RWPE2 (cell line): ENCODE measurements around the gene PDP2.

Source experiments
- ATAC-seq: fragments of 200-7000 bp; cut with Tn5 transposase; 3 replicates; pipeline ENCODE4 v1.9.1; 2021; ENCODE audit warnings: low read depth
- DNase-seq: peaks from one replicate; pipeline ENCODE4 v3.0.0-alpha.2; 2020; ENCODE audit warnings: low spot score
- H3K27ac ChIP-seq: fragments of 450-650 bp; 2 replicates; pipeline ENCODE4 v1.5.1; 2017; ENCODE audit warnings: mild to moderate bottlenecking; ENCODE audit not compliant: poor library complexity, severe bottlenecking
- H3K27me3 ChIP-seq: fragments of 250-450 bp; sonication (Bioruptor Pico); 2 replicates; pipeline ENCODE4 v1.5.1; 2021; ENCODE audit warnings: mild to moderate bottlenecking, moderate library complexity; ENCODE audit not compliant: insufficient read depth, poor library complexity, severe bottlenecking
- H3K36me3 ChIP-seq: fragments of 250-450 bp; sonication (Bioruptor Pico); 2 replicates; pipeline ENCODE4 v1.5.1; 2020; ENCODE audit warnings: low read depth, mild to moderate bottlenecking, moderate library complexity
- H3K4me1 ChIP-seq: fragments of 250-450 bp; sonication (Bioruptor Pico); 2 replicates; pipeline ENCODE4 v1.5.1; 2021; ENCODE audit warnings: mild to moderate bottlenecking, moderate library complexity; ENCODE audit not compliant: insufficient read depth, poor library complexity, severe bottlenecking
- H3K4me3 ChIP-seq: fragments of 250-450 bp; sonication (Bioruptor Pico); 2 replicates; pipeline ENCODE4 v1.5.1; 2021; ENCODE audit warnings: mild to moderate bottlenecking, moderate library complexity; ENCODE audit not compliant: severe bottlenecking
- H3K9me3 ChIP-seq: fragments of 250-450 bp; sonication (Bioruptor Pico); 2 replicates; pipeline ENCODE4 v1.5.1; 2021; ENCODE audit warnings: mild to moderate bottlenecking, moderate library complexity; ENCODE audit not compliant: severe bottlenecking
- TF ChIP-seq, protein P1 (sequence below): fragments of 450-650 bp; IDR thresholded peaks from one replicate; pipeline ENCODE4 v1.5.1; 2017; ENCODE audit warnings: mild to moderate bottlenecking, moderate library complexity; ENCODE audit not compliant: poor library complexity, severe bottlenecking

Gene PDP2

DNA sequence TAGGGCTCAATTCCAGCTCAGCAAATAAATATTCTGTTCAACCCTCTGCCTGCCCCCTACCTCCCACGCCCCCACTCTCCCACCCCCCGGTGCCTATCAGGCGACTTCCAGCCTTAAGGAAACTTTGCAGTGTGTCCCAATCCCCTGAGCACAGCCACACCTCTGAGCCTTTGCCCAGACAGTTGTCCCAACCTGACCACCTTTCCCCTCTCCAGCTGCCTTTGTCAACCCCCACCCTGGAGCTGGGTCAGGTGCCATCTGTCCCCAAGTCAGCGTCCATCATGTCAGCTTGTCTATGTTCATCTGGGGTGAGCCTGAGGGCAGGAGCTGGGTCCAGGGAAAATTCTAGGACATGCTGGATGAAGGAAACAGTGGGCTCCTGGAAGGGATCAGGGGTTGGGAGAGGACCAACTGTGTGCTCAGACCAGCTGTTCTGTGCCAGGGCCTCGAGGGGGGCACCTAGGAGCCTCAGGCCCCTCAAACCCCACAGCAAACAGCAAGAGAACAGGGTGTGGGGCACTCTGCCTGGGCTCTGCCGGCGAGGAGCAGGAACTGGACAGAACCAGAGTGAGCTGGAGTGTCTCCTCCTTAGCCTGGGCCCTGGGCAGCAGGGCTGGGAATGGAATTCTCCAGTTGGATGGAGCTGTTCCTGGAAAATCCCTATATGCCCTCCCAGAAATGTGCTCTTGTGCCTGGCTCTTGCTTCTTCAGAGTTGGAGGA, 20.6 kb downstream of the PDP2 start:
- H3K36me3 ChIP-seq: no peaks in the 10 kb centered on the region
- no peaks in the 10 kb centered on the region for H3K27me3 ChIP-seq
- TF ChIP-seq, protein P1, sequence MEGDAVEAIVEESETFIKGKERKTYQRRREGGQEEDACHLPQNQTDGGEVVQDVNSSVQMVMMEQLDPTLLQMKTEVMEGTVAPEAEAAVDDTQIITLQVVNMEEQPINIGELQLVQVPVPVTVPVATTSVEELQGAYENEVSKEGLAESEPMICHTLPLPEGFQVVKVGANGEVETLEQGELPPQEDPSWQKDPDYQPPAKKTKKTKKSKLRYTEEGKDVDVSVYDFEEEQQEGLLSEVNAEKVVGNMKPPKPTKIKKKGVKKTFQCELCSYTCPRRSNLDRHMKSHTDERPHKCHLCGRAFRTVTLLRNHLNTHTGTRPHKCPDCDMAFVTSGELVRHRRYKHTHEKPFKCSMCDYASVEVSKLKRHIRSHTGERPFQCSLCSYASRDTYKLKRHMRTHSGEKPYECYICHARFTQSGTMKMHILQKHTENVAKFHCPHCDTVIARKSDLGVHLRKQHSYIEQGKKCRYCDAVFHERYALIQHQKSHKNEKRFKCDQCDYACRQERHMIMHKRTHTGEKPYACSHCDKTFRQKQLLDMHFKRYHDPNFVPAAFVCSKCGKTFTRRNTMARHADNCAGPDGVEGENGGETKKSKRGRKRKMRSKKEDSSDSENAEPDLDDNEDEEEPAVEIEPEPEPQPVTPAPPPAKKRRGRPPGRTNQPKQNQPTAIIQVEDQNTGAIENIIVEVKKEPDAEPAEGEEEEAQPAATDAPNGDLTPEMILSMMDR: no peak
- DNase-seq (no peak), ATAC-seq (no peak)
- H3K9me3 ChIP-seq: no peaks in the 10 kb centered on the region
- H3K4me1 ChIP-seq: peaks cover 26% of the 10 kb centered on the region
- no peak overlapping the region for H3K4me3 ChIP-seq
- H3K27ac ChIP-seq: peak overlapping the region; percentile 38

DNA sequence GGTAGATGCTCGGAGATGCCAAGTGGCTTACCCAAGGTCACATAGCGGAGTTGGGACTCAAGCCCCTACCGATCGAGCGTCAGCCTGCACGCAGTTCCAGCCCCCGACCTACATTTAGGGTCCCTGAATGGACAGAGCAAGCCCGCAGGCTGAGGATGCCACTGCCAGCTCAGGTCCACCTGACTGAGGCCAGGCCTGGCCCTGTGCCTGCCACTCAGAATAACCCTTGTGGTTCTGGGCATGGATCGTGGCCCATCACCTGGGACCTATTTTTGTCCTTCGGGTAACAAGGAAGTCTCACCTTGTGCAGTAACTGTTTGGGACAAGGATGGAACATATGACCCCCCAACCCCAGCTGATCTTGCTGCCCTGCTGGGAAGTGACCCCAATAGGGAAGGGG, 21.3 kb downstream of the PDP2 start:
- DNase-seq (no peak), ATAC-seq (no peak)
- Histone ChIP-seq H3K9me3 (no peaks in the 10 kb centered on the region), H3K36me3 (no peaks in the 10 kb centered on the region), H3K27me3 (no peaks in the 10 kb centered on the region), H3K4me1 (peaks cover 19% of the 10 kb centered on the region), H3K27ac (no peak overlapping the region), H3K4me3 (no peak overlapping the region)
- TF ChIP-seq, protein P1: no peak

DNA sequence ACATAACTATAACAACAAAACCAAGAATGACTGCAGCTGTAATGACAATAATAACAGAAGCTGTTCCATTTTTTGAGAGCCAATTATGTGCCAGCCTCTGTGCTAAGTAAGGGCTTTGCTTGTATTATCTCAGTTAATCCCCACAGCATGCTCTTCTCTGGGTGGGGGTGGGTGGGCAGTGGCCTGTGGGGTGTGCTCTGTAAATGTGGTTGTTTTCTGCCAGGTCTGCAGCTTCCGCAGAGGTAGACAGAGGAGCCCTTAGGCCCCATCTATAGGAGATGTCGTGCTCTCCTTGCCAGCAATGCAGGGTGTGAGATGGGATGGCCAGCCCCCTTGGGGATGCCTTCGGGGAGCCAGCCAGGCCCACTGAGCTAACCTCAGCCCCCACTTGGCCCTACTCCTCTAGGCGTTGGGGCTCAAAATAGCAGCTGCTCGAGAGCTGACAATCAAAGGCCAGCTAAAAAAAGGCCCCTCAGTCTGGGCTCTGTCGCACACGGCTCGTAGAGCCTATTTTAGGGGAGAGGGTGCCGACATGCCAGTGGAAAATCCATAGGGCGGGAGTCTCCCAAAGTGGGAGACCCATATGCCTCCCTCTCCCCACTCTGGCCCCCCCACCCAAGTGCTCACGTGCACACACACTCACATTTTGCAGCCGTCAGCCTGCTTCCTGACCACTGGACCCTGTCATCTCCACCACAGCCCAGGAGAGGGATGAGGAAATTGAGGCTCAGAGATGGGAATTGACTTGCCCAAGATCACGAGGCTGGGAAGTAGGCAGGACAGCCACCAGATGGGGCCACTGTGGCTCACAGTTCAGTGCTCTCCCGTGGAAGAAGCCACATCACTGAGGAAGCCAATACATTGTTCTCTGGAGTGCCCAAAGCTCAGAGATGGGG, 22.6 kb downstream of the PDP2 start:
- DNase-seq: no peak
- Histone ChIP-seq H3K9me3 (no peaks in the 10 kb centered on the region), H3K4me3 (no peak overlapping the region), H3K36me3 (no peaks in the 10 kb centered on the region), H3K4me1 (peaks cover 11% of the 10 kb centered on the region), H3K27me3 (no peaks in the 10 kb centered on the region), H3K27ac (no peak overlapping the region)
- TF ChIP-seq, protein P1: no peak
- ATAC-seq: no peak

DNA sequence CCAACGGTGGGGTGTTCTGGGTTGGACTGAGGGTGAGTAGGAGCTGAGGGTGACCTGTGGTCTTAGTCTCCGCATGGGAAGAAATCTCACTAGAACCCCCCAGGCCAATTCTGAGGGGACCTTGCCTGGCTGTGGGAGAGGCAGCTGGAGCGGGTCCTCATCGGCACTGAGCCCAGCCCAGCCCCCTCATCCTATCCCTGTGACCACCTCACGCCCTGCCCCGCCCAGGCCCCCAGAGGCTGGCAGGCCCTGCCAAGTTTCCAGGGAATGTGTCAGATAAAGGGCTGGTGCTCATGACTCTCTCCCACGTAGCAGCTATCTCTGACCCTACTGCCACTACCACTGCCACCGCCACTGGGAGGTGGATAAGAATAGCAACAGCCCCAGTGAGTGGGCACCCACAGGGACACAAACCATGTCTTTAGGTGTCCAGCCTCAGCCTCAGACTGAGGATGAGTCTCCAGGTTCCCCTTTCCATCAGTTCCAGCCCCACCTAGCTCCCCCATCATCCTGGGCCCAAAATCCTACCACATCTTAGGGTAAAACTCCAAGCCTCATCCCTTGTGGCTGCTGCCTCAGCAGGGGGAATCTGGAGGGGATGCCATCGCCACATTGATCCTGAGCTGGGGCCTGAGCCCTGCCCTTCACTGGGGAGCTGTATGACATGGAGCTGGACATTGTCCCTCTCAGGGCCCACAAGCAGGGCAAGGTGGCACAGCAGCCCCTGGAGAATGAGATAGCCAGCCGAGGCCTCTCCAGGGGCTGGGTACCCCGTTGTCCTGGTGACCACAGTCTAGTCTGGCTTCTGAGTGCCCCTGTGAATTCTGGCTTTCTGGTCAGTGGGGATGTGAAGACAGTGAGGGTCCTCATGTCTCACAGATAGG, 23.5 kb downstream of the PDP2 start:
- no peak for DNase-seq
- TF ChIP-seq, protein P1: no peak
- ATAC-seq: no peak
- Histone ChIP-seq H3K4me3 (no peak overlapping the region), H3K27ac (no peak overlapping the region), H3K36me3 (no peaks in the 10 kb centered on the region), H3K4me1 (peaks cover 11% of the 10 kb centered on the region), H3K9me3 (no peaks in the 10 kb centered on the region), H3K27me3 (no peaks in the 10 kb centered on the region)
